GM12878 (cell line): ENCODE results near the gene ZCRB1. TPM values are rescaled to one million over a fixed set of nuclear protein-coding genes. Genes with fewer than 3 reads are reported as not detected.

Source experiments
- ATAC-seq: fragments of 200-7000 bp; cut with Tn5 transposase; 3 replicates; pipeline ENCODE4 v1.9.1; 2020; ENCODE audit warnings: mild to moderate bottlenecking, moderate library complexity
- BruUV-seq: library from RNA; stranded (reverse); fragments of 400-500 nt; replicated peaks from 2 replicates; lab custom pipeline; 2021; lab: Mats Ljungman, UMichigan
- CTCF ChIA-PET: fragments of 300-600 bp; sonication (Branson Sonifier 250); formaldehyde crosslinking; extraction: SDS; loops from one replicate; lab custom pipeline; 2021; ENCODE audit warnings: inconsistent platforms; lab: Yijun Ruan, JAX
- POLR2A ChIA-PET: fragments of 350-600 bp; formaldehyde crosslinking; extraction: SDS; loops from one replicate; lab custom pipeline; 2021; ENCODE audit warnings: inconsistent platforms; lab: Charles Lee
- RAD21 ChIA-PET: fragments of 300-600 bp; sonication (Branson Sonifier 250); formaldehyde crosslinking; loops from one replicate; lab custom pipeline; 2023; ENCODE audit warnings: antibody characterized with exemption; ENCODE audit not compliant: unreplicated experiment; lab: Charles Lee
- SMC1A ChIA-PET: fragments of 300-600 bp; sonication (Branson Sonifier 250); formaldehyde crosslinking; loops from one replicate; lab custom pipeline; 2023; ENCODE audit not compliant: unreplicated experiment, uncharacterized antibody; lab: Charles Lee
- DNase-seq: peaks from one replicate; pipeline ENCODE4 v3.0.0-alpha.2; 2011; ENCODE audit warnings: low read depth, low spot score
- FAIRE-seq: peaks from 3 replicates; lab custom pipeline; 2011; peaks lifted over from hg19 to GRCh38; lab: Jason Lieb, UNC
- H2AFZ ChIP-seq: 2 replicates; pipeline ENCODE4 v1.6.0; 2011; ENCODE audit warnings: low read depth, low read length, control low read depth; ENCODE audit not compliant: control insufficient read depth
- H3K27ac ChIP-seq: 2 replicates; pipeline ENCODE4 v1.5.1; 2011; ENCODE audit warnings: control low read depth; ENCODE audit not compliant: control insufficient read depth, insufficient read depth
- H3K27me3 ChIP-seq, 2 experiments: replicated peaks in 1 of 2; 2 replicates each; pipeline versions ENCODE4 v1.6.0 to v1.6.1; 2011; ENCODE audit warnings: low read length in 1 of 2; ENCODE audit not compliant: control insufficient read depth in 2 of 2, insufficient read depth in 2 of 2
- H3K36me3 ChIP-seq, 2 experiments: 2 replicates each; pipeline ENCODE4 v1.5.1; 2011; ENCODE audit warnings: low read length in 1 of 2; ENCODE audit not compliant: control insufficient read depth in 2 of 2, insufficient read depth in 2 of 2
- H3K4me1 ChIP-seq: 2 replicates; pipeline ENCODE4 v1.6.1; 2011; ENCODE audit warnings: mild to moderate bottlenecking, low read length, moderate library complexity, mixed read lengths; ENCODE audit not compliant: control insufficient read depth, insufficient read depth
- H3K4me2 ChIP-seq: 2 replicates; pipeline ENCODE4 v1.6.0; 2011; ENCODE audit warnings: control low read depth; ENCODE audit not compliant: control insufficient read depth, insufficient read depth
- H3K4me3 ChIP-seq: fragments of 200-600 bp; sonication (generic); 2 replicates; pipeline ENCODE4 v1.5.1; 2016
- H3K79me2 ChIP-seq: 2 replicates; pipeline ENCODE4 v1.6.0; 2011; ENCODE audit warnings: low read length; ENCODE audit not compliant: control insufficient read depth, insufficient read depth
- H3K9ac ChIP-seq: 2 replicates; pipeline ENCODE4 v1.8.0; 2011; ENCODE audit warnings: low read length, control low read depth, mixed read lengths; ENCODE audit not compliant: control insufficient read depth, insufficient read depth
- H3K9me3 ChIP-seq: replicated peaks from 3 replicates; pipeline ENCODE4 v1.5.1; 2011; ENCODE audit warnings: mild to moderate bottlenecking, low read length; ENCODE audit not compliant: control insufficient read depth, insufficient read depth
- H4K20me1 ChIP-seq: 2 replicates; pipeline ENCODE4 v1.6.0; 2011; ENCODE audit not compliant: control insufficient read depth, insufficient read depth
- BHLHE40 ChIP-seq, 2 experiments: fragments of 450-650 bp in 1 of 2; IDR thresholded peaks; 2 replicates each; pipeline ENCODE4 v1.6.1; 2011 to 2017; ENCODE audit warnings: low read depth in 2 of 2, borderline replicate concordance in 1 of 2, improper control_type of control experiment in 1 of 2, low read length in 1 of 2, mild to moderate bottlenecking in 1 of 2
- CREM ChIP-seq: IDR thresholded peaks from 2 replicates; pipeline ENCODE4 v1.6.1; 2014; ENCODE audit warnings: antibody characterized with exemption, low read depth
- CTCF ChIP-seq, 3 experiments: IDR thresholded peaks in 2 of 3; conservative IDR thresholded peaks in 1 of 3; 2 replicates each; pipeline ENCODE4 v1.5.1; 2011; ENCODE audit warnings: low read depth in 3 of 3, low read length in 3 of 3, mild to moderate bottlenecking in 3 of 3, control low read depth in 2 of 3, moderate library complexity in 2 of 3, inconsistent platforms in 1 of 3, mixed read lengths in 1 of 3; ENCODE audit not compliant: control insufficient read depth in 2 of 3, insufficient read depth in 1 of 3; ENCODE audit errors: extremely low read depth in 1 of 3
- E4F1 ChIP-seq: fragments of 450-650 bp; IDR thresholded peaks from 2 replicates; pipeline ENCODE4 v1.6.1; 2018; ENCODE audit warnings: borderline replicate concordance, mild to moderate bottlenecking; ENCODE audit not compliant: partially characterized antibody
- ETV6 ChIP-seq, 2 experiments: fragments of 450-650 bp in 1 of 2; IDR thresholded peaks in 1 of 2; conservative IDR thresholded peaks in 1 of 2; 2 replicates each; pipeline ENCODE4 v1.6.1; 2014; ENCODE audit warnings: antibody characterized with exemption in 1 of 2, borderline replicate concordance in 1 of 2, low read depth in 1 of 2, mild to moderate bottlenecking in 1 of 2, moderate library complexity in 1 of 2
- HCFC1 ChIP-seq: fragments of 150-350 bp; IDR thresholded peaks from 2 replicates; pipeline ENCODE4 v1.6.1; 2014; ENCODE audit warnings: low read length
- IRF4 ChIP-seq: IDR thresholded peaks from 2 replicates; pipeline ENCODE4 v1.6.1; 2011; ENCODE audit warnings: low read depth, low read length
- LARP7 ChIP-seq: fragments of 450-650 bp; IDR thresholded peaks from 2 replicates; pipeline ENCODE4 v1.6.1; 2017; ENCODE audit warnings: mild to moderate bottlenecking
- NBN ChIP-seq: fragments of 450-650 bp; IDR thresholded peaks from 2 replicates; pipeline ENCODE4 v1.6.1; 2016
- SREBF2 ChIP-seq: IDR thresholded peaks from 2 replicates; pipeline ENCODE4 v1.6.1; 2012; ENCODE audit warnings: mild to moderate bottlenecking, low read length
- ZBTB40 ChIP-seq: fragments of 450-650 bp; IDR thresholded peaks from 2 replicates; pipeline ENCODE4 v1.6.1; 2016; ENCODE audit warnings: mild to moderate bottlenecking, moderate library complexity, borderline replicate concordance
- ZNF24 ChIP-seq: fragments of 450-650 bp; IDR thresholded peaks from 2 replicates; pipeline ENCODE4 v1.6.1; 2017; ENCODE audit warnings: antibody characterized with exemption, mild to moderate bottlenecking
- ZZZ3 ChIP-seq: IDR thresholded peaks from 2 replicates; pipeline ENCODE4 v1.6.1; 2011; ENCODE audit warnings: low read depth; ENCODE audit not compliant: control insufficient read depth, insufficient read length
- WGBS: methylation state at CpG from one replicate; pipeline ENCODE4 v1.1.6; 2016; ENCODE audit warnings: low lambda C conversion rate; ENCODE audit not compliant: insufficient replicate concordance, insufficient coverage; ENCODE audit errors: missing lambda C conversion rate; 5-methylcytosine and 5-hydroxymethylcytosine counted together
- in situ Hi-C: fragments of 300-500 bp; cut with MboI; formaldehyde crosslinking; loops from 9 replicates; pipeline ENCODE4 v1.14.3; 2018; ENCODE audit warnings: mixed read lengths
- intact Hi-C: fragments of 100-400 bp; cut with micrococcal nuclease; formaldehyde crosslinking; loops from one replicate; pipeline ENCODE4 v1.14.2; 2022; ENCODE audit not compliant: unreplicated experiment
- polyA plus RNA-seq, 11 experiments: library from polyadenylated mRNA; depleted of rRNA in 4 of 11; unstranded in 6 of 11; stranded (reverse) in 5 of 11; fragments of >200 nt; fragmentation: Nextera tagmentation in 4 of 11; fragmentation: Illumina TruSeq in 1 of 11; extraction: Ambion mirVana in 4 of 11; extraction: Trizol in 1 of 11; gene quantifications; 1 replicate in 1 of 11; 2 replicates in 10 of 11; pipeline versions ENCODE4 v1.2.1 to v1.2.3, GENCODE V29; 2011 to 2016; ENCODE audit warnings: inconsistent platforms in 2 of 11, missing spikeins in 2 of 11, low read depth in 1 of 11
- total RNA-seq, 4 experiments: library from RNA; depleted of rRNA in 3 of 4; stranded (reverse); fragments of >200 nt in 3 of 4; fragmentation: Illumina TruSeq in 1 of 4; extraction: Trizol in 1 of 4; gene quantifications; 2 replicates each; pipeline versions ENCODE4 v1.2.1 to v1.2.3, GENCODE V29; 2013 to 2021

Gene ZCRB1
- total and polyA plus RNA-seq, 10 of the 15 experiments (the other 5 are each of a cell fraction or from before 2014, with no cell fraction given): 43.3 to 178 (median 88.6) TPM

- TF ChIP-seq ZBTB40: no peak
- no peak for TF ChIP-seq E4F1
Measured at GRCh38 chr12:42275499-42275898, 50.4 kb downstream of the ZCRB1 start (continued).

GRCh38 chr12:42273706-42274105 is 52.2 kb downstream of the ZCRB1 start:
- intact Hi-C loops: no loop called here
- Histone ChIP-seq H3K27me3 (no peaks in the 10 kb centered on the region), H3K4me3 (no peak overlapping the region), H3K27ac (no peak overlapping the region), H3K9me3 (no peaks in the 10 kb centered on the region; the same call in 2 of the 3 replicates), H3K4me1 (no peaks in the 10 kb centered on the region), H3K9ac (no peak overlapping the region)
- ATAC-seq: no peak
- ChIA-PET POLR2A (no interaction called here), CTCF (interaction anchor here (1.1 kb wide), 1 partner anchor 99 kb away, joined by 3 read pairs; no protein-coding TSS in a partner anchor)
- 90% methylated on average over 20 of the region's 21 CpGs for WGBS
- no peak for TF ChIP-seq BHLHE40 (IDR thresholded peaks at IDR 0.05; ENCODE audit: borderline replicate concordance in 1 of 2, low read depth in 2 of 2, low read length in 1 of 2)
- TF ChIP-seq SREBF2: no peak
- no peak for TF ChIP-seq CTCF (IDR thresholded peaks at IDR 0.05 in 2 of 3, conservative IDR thresholded peaks at IDR 0.05 in 1 of 3; ENCODE audit: control insufficient read depth in 2 of 3, extremely low read depth in 1 of 3, insufficient read depth in 1 of 3, low read depth in 3 of 3, low read length in 3 of 3)
- no peak for TF ChIP-seq LARP7
- TF ChIP-seq CREM: no peak
- no peak for TF ChIP-seq ZNF24
- no peak for TF ChIP-seq IRF4
- TF ChIP-seq HCFC1: no peak
- TF ChIP-seq ZZZ3: no peak
- no peak for TF ChIP-seq ETV6 (conservative IDR thresholded peaks at IDR 0.05 in 1 of 2, IDR thresholded peaks at IDR 0.05 in 1 of 2; ENCODE audit: borderline replicate concordance in 1 of 2, low read depth in 1 of 2)
- TF ChIP-seq NBN: no peak
- TF ChIP-seq, all 136 proteins: peak for 0
- no peak overlapping the region for H2AFZ ChIP-seq
- H3K79me2 ChIP-seq: no peaks in the 10 kb centered on the region
- no peaks in the 10 kb centered on the region for H4K20me1 ChIP-seq
- H3K36me3 ChIP-seq: no peaks in the 10 kb centered on the region
- DNase-seq: no peak
- no peak overlapping the region for H3K4me2 ChIP-seq
- FAIRE-seq: no peak
- in situ Hi-C loops: no loop called here
- BruUV-seq: no TSS peak
- SMC1A ChIA-PET: interaction anchor here (0.9 kb wide), 1 partner anchor 25 kb away, joined by 3 read pairs; no protein-coding TSS in a partner anchor
- RAD21 ChIA-PET: interaction anchor here (1.5 kb wide), 1 partner anchor 58 kb away, joined by 4 read pairs; no protein-coding TSS in a partner anchor
